Measurements from ENCODE around the gene CPEB4.

- TF ChIP-seq SRF (IDR thresholded peaks at IDR 0.05; ENCODE audit: low read depth) (no peak), ZBTB33 (IDR thresholded peaks at IDR 0.05; ENCODE audit: extremely low read depth, insufficient replicate concordance, low read length) (no peak), CTCF (IDR thresholded peaks at IDR 0.05 in 2 of 3, conservative IDR thresholded peaks at IDR 0.05 in 1 of 3; ENCODE audit: borderline replicate concordance in 1 of 3, insufficient read depth in 1 of 3, low read depth in 2 of 3, low read length in 2 of 3) (no peak), RAD21 (IDR thresholded peaks at IDR 0.05; ENCODE audit: low read depth) (no peak), CEBPB (IDR thresholded peaks at IDR 0.05; ENCODE audit: low read depth) (no peak), YY1 (IDR thresholded peaks at IDR 0.05; ENCODE audit: extremely low read depth, insufficient replicate concordance, low read depth, low read length) (no peak), EZH2phosphoT487 (IDR thresholded peaks at IDR 0.05; ENCODE audit: borderline replicate concordance) (no peak), EGR1 (IDR thresholded peaks at IDR 0.05; ENCODE audit: low read depth) (no peak), POLR2A (IDR thresholded peaks at IDR 0.05; ENCODE audit: borderline replicate concordance, extremely low read depth, insufficient read depth, insufficient read length) (no peak), ATF3 (IDR thresholded peaks at IDR 0.05) (no peak), FOSL1 (IDR thresholded peaks at IDR 0.05; ENCODE audit: low read depth) (no peak), POLR2AphosphoS5 (IDR thresholded peaks at IDR 0.05; ENCODE audit: low read depth, low read length) (no peak)
Measured at GRCh38 chr5:173913686-173914321, 25.7 kb downstream of the CPEB4 start.
